ENCODE data around the gene SPEG. TPM values are rescaled to one million over a fixed set of nuclear protein-coding genes. Genes with fewer than 3 reads are reported as not detected.

SPEG gene
- total and polyA plus RNA-seq, 2 of the 8 experiments (the other 6 are each of a cell fraction or from before 2014, with no cell fraction given): 19.9 to 32.0 TPM

GRCh38 chr2:219527472-219527871 lies 92.8 kb downstream of the SPEG start (continued):
- TF ChIP-seq CHD7 (IDR thresholded peaks at IDR 0.05; ENCODE audit: insufficient replicate concordance, low read length) (no peak), SP1 (IDR thresholded peaks at IDR 0.05; ENCODE audit: low read depth, low read length) (no peak), ZNF274 (IDR thresholded peaks at IDR 0.05; ENCODE audit: borderline replicate concordance, extremely low read depth, low read length) (no peak), RNF2 (IDR thresholded peaks at IDR 0.05; ENCODE audit: borderline replicate concordance, low read depth, low read length, missing control alignments, poor library complexity, severe bottlenecking) (no peak), CTBP2 (IDR thresholded peaks at IDR 0.05; ENCODE audit: borderline replicate concordance, insufficient read depth, insufficient read length, low read length) (no peak), CBX8 (IDR thresholded peaks at IDR 0.05; ENCODE audit: borderline replicate concordance, low read depth, low read length) (no peak), KDM1A (IDR thresholded peaks at IDR 0.05; ENCODE audit: borderline replicate concordance, low read length) (no peak), TEAD4 (IDR thresholded peaks at IDR 0.05; ENCODE audit: low read depth, low read length) (no peak), RBBP5 (IDR thresholded peaks at IDR 0.05; ENCODE audit: borderline replicate concordance, low read depth, low read length) (no peak), KDM5A (IDR thresholded peaks at IDR 0.05; ENCODE audit: low read length) (no peak), SP4 (IDR thresholded peaks at IDR 0.05; ENCODE audit: low read length) (no peak), TCF12 (IDR thresholded peaks at IDR 0.05; ENCODE audit: low read depth, low read length) (no peak)
